HG03521 (cell line): ENCODE data around the gene SPTA1.

Experiments used
- ATAC-seq: cut with Tn5 transposase; IDR thresholded peaks from one replicate; pipeline ENCODE4 v1.9.1; 2021; ENCODE audit warnings: mild to moderate bottlenecking, moderate library complexity; ENCODE audit not compliant: unreplicated experiment

Gene SPTA1

GRCh38 chr1:158577561-158577960, 109.0 kb downstream of the SPTA1 start:
- no peak for ATAC-seq

DNA sequence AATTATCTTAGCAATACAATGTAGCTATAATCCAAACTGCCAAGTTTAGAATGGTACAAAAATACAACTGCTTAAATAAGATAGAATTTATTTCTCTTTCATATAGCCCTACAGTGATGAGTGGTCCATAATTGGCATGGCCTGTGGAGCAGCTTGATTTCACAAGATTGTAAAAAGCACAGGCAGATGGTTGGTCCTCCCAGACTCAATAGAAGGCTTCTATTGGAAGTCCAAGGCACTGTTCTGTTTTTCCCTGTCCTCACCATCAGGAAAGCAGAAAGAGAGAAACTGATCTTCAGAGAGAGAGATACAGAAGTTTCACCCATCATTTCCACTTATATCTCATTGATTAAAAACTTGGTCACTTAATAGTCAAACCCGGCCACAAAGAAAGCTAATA, 114.3 kb downstream of the SPTA1 start:
- ATAC-seq: no peak

DNA sequence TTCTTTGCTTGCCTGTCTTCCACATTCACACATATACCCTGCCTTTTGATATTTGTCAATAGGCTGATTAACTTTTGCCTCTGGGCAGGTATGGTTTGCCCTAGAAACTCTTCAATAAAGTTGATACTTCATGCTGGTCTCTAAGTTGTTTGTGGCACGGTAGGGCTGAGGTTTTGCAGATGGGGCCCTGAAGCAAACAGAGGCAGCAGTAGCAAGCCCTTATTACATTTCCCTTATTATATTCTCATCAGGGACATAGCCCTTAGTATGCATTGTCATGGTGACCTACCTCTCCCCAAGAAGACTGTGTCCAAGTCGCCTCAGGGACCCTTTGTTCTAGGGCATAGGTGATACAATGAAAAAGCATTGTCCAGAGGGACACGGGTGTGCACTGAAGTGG, 116.0 kb downstream of the SPTA1 start, which contains the start of gene OR6P1:
TSS of gene OR6P1 (minus strand) at position 101 of the 400 bp plus-strand sequence. CDS start 6,976 bp downstream, outside the sequence.
- ATAC-seq: no peak

GRCh38 chr1:158564608-158565007, 121.9 kb downstream of the SPTA1 start:
- ATAC-seq: no peak

GRCh38 chr1:158563853-158564252, 122.7 kb downstream of the SPTA1 start:
- ATAC-seq: no peak
